ENCODE data around the gene BTNL9.

BTNL9 gene

GRCh38 chr5:181060231-181060590, 20.1 kb downstream of the BTNL9 start:
- TF ChIP-seq HDGF (IDR thresholded peaks at IDR 0.05; ENCODE audit: borderline replicate concordance) (no peak), ZNF384 (IDR thresholded peaks at IDR 0.05) (no peak), BHLHE40 (IDR thresholded peaks at IDR 0.05; ENCODE audit: borderline replicate concordance) (no peak), ELF4 (IDR thresholded peaks at IDR 0.05) (no peak), FOXK2 (IDR thresholded peaks at IDR 0.05) (no peak)
- POLR2A ChIA-PET: no interaction called here
- DNase-seq (ENCODE audit: extremely low spot score): no peak
- CTCF ChIA-PET: no interaction called here

- TF ChIP-seq CTBP1 (IDR thresholded peaks at IDR 0.05; ENCODE audit: borderline replicate concordance) (no peak), FOXM1 (IDR thresholded peaks at IDR 0.05; ENCODE audit: borderline replicate concordance) (no peak), ARNT (IDR thresholded peaks at IDR 0.05) (no peak), TARDBP (IDR thresholded peaks at IDR 0.05) (no peak)
- no peak for DNase-seq (ENCODE audit: extremely low spot score)
- CTCF ChIA-PET: no interaction called here
- POLR2A ChIA-PET: no interaction called here
Measured at GRCh38 chr5:181060924-181061323, 20.9 kb downstream of the BTNL9 start.

- ChIA-PET POLR2A (no interaction called here), CTCF (no interaction called here)
- no peak for TF ChIP-seq BHLHE40 (IDR thresholded peaks at IDR 0.05; ENCODE audit: borderline replicate concordance)
- no peak for DNase-seq (ENCODE audit: extremely low spot score)
Measured at GRCh38 chr5:181061645-181062044, 21.6 kb downstream of the BTNL9 start.

GRCh38 chr5:181062631-181063030, 22.6 kb downstream of the BTNL9 start:
- POLR2A ChIA-PET: no interaction called here

GRCh38 chr5:181063514-181063913, 23.4 kb downstream of the BTNL9 start:
- ChIA-PET POLR2A (no interaction called here), CTCF (no interaction called here)
- DNase-seq (ENCODE audit: extremely low spot score): no peak
- TF ChIP-seq PKNOX1 (IDR thresholded peaks at IDR 0.05) (no peak), ARNT (IDR thresholded peaks at IDR 0.05) (no peak), L3MBTL2 (conservative IDR thresholded peaks at IDR 0.05) (no peak), ELF4 (IDR thresholded peaks at IDR 0.05) (no peak), TARDBP (IDR thresholded peaks at IDR 0.05) (no peak), LEF1 (IDR thresholded peaks at IDR 0.05; ENCODE audit: borderline replicate concordance) (no peak), NFRKB (IDR thresholded peaks at IDR 0.05) (no peak), ZNF384 (IDR thresholded peaks at IDR 0.05) (no peak), BHLHE40 (IDR thresholded peaks at IDR 0.05; ENCODE audit: borderline replicate concordance) (no peak), SUZ12 (IDR thresholded peaks at IDR 0.05) (no peak), FOXK2 (IDR thresholded peaks at IDR 0.05) (no peak), SP1 (IDR thresholded peaks at IDR 0.05) (no peak), FOXM1 (IDR thresholded peaks at IDR 0.05; ENCODE audit: borderline replicate concordance) (no peak), FOXA1 (IDR thresholded peaks at IDR 0.05) (no peak)

More at GRCh38 chr5:181062631-181063030, 22.6 kb downstream of the BTNL9 start:
- DNase-seq (ENCODE audit: extremely low spot score): no peak
- TF ChIP-seq LEF1 (IDR thresholded peaks at IDR 0.05; ENCODE audit: borderline replicate concordance): no peak
- TF ChIP-seq NFRKB (IDR thresholded peaks at IDR 0.05): no peak
- no peak for TF ChIP-seq SP1 (IDR thresholded peaks at IDR 0.05)
- TF ChIP-seq ELF4 (IDR thresholded peaks at IDR 0.05): no peak
- no peak for TF ChIP-seq BHLHE40 (IDR thresholded peaks at IDR 0.05; ENCODE audit: borderline replicate concordance)
- TF ChIP-seq HDGF (IDR thresholded peaks at IDR 0.05; ENCODE audit: borderline replicate concordance): no peak
- CTCF ChIA-PET: no interaction called here

- TF ChIP-seq TARDBP (IDR thresholded peaks at IDR 0.05) (no peak), L3MBTL2 (conservative IDR thresholded peaks at IDR 0.05) (no peak), SP1 (IDR thresholded peaks at IDR 0.05) (no peak), NFRKB (IDR thresholded peaks at IDR 0.05) (no peak), ZNF384 (IDR thresholded peaks at IDR 0.05) (no peak), CTBP1 (IDR thresholded peaks at IDR 0.05; ENCODE audit: borderline replicate concordance) (no peak), SUZ12 (IDR thresholded peaks at IDR 0.05) (no peak), ELF4 (IDR thresholded peaks at IDR 0.05) (no peak), BHLHE40 (IDR thresholded peaks at IDR 0.05; ENCODE audit: borderline replicate concordance) (no peak), ARNT (IDR thresholded peaks at IDR 0.05) (no peak), LEF1 (IDR thresholded peaks at IDR 0.05; ENCODE audit: borderline replicate concordance) (no peak), PKNOX1 (IDR thresholded peaks at IDR 0.05) (no peak)
- ChIA-PET POLR2A (interaction anchor here (0.6 kb wide), 1 partner anchor 8 kb away, joined by 3 read pairs; no protein-coding TSS in a partner anchor), CTCF (no interaction called here)
- no peak for DNase-seq (ENCODE audit: extremely low spot score)
Measured at GRCh38 chr5:181064987-181065386, 24.9 kb downstream of the BTNL9 start.

GRCh38 chr5:181069767-181070491, 29.9 kb downstream of the BTNL9 start:
- DNase-seq (ENCODE audit: extremely low spot score): no peak
- ChIA-PET CTCF (interaction anchor here (1.5 kb wide), 1 partner anchor 12 kb away, joined by 4 read pairs; no protein-coding TSS in a partner anchor), POLR2A (no interaction called here)
- TF ChIP-seq FOXA1 (IDR thresholded peaks at IDR 0.05) (no peak), ZNF384 (IDR thresholded peaks at IDR 0.05) (no peak), BHLHE40 (IDR thresholded peaks at IDR 0.05; ENCODE audit: borderline replicate concordance) (no peak), FOXM1 (IDR thresholded peaks at IDR 0.05; ENCODE audit: borderline replicate concordance) (no peak), SUZ12 (IDR thresholded peaks at IDR 0.05) (no peak), PKNOX1 (IDR thresholded peaks at IDR 0.05) (no peak), CTBP1 (IDR thresholded peaks at IDR 0.05; ENCODE audit: borderline replicate concordance) (no peak), NFRKB (IDR thresholded peaks at IDR 0.05) (no peak), ARNT (IDR thresholded peaks at IDR 0.05) (no peak), ELF4 (IDR thresholded peaks at IDR 0.05) (no peak), FOXK2 (IDR thresholded peaks at IDR 0.05) (no peak)

All from HEK293T (cell line).